ENCODE data around the gene UNC13C. TPM values are rescaled to one million over a fixed set of nuclear protein-coding genes. Genes with fewer than 3 reads are reported as not detected.

Gene UNC13C
- total RNA-seq, 1 donor from 2014 or later = not detected

DNA sequence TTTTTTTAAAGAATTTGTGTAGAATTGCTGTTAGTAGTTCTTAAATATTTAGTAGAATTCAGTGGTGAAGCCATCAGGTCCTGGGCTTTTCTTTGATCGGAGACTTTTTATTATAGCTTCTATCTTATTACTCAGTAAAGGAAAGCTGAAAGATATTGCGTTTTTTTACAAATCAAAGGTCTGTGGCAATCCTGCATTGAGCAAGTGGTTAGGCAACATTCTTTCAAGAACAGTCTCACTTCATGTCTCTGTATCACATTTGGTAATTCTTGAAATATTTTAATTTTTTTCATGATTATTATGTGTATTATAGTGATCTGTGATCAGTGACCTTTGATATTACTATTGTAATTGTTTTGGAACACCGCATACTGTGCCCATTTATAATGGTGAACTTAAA, 140.8 kb downstream of the UNC13C start:
- Histone ChIP-seq H3K27ac (no peak overlapping the region), H3K27me3 (no peaks in the 10 kb centered on the region), H3K36me3 (no peaks in the 10 kb centered on the region), H3K4me1 (no peaks in the 10 kb centered on the region), H3K9me3 (no peaks in the 10 kb centered on the region), H3K4me3 (no peak overlapping the region)
- DNase-seq (ENCODE audit: extremely low spot score in 2 of 2) = no peak
- TF ChIP-seq POLR2A (IDR thresholded peaks at IDR 0.05) = no peak
- intact Hi-C loops (cut with DNase I) = no loop called here

DNA sequence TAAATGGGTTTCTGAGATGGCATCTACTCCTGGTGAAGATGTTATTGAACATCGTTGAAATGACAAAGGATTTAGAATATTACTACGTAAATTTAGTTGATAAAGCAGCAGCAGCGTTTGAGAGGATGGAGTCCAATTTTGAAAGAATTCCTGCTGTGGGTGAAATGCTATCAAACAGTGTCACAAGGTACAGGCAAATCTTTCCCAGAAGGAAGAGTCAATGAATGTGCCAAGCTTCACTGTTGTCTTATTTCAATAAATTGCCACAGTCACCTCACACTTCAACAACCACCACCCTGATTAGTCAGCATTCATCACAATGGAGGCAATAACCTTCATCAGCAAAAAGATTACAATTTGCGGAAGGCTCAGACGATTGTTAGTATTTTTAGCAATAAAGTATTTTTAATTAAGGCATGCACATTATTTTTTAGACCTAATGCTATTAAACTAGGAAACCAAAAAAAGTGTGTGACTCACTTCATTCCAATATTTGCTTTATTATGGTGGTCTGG, 142.8 kb downstream of the UNC13C start:
- H3K9me3 ChIP-seq = no peaks in the 10 kb centered on the region
- H3K4me3 ChIP-seq = no peak overlapping the region
- TF ChIP-seq POLR2A (IDR thresholded peaks at IDR 0.05) (no peak), POLR2AphosphoS5 (IDR thresholded peaks at IDR 0.05; ENCODE audit: insufficient read depth in 1 of 2, low read depth in 1 of 2) (no peak)
- TF ChIP-seq, protein P1, sequence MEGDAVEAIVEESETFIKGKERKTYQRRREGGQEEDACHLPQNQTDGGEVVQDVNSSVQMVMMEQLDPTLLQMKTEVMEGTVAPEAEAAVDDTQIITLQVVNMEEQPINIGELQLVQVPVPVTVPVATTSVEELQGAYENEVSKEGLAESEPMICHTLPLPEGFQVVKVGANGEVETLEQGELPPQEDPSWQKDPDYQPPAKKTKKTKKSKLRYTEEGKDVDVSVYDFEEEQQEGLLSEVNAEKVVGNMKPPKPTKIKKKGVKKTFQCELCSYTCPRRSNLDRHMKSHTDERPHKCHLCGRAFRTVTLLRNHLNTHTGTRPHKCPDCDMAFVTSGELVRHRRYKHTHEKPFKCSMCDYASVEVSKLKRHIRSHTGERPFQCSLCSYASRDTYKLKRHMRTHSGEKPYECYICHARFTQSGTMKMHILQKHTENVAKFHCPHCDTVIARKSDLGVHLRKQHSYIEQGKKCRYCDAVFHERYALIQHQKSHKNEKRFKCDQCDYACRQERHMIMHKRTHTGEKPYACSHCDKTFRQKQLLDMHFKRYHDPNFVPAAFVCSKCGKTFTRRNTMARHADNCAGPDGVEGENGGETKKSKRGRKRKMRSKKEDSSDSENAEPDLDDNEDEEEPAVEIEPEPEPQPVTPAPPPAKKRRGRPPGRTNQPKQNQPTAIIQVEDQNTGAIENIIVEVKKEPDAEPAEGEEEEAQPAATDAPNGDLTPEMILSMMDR (IDR thresholded peaks at IDR 0.05) = no peak
- H3K27me3 ChIP-seq = no peaks in the 10 kb centered on the region
- no peak overlapping the region for H3K27ac ChIP-seq
- no peaks in the 10 kb centered on the region for H3K4me1 ChIP-seq
- intact Hi-C loops (cut with DNase I) = no loop called here
- DNase-seq (ENCODE audit: extremely low spot score in 2 of 2) = no peak
- no peaks in the 10 kb centered on the region for H3K36me3 ChIP-seq

DNA sequence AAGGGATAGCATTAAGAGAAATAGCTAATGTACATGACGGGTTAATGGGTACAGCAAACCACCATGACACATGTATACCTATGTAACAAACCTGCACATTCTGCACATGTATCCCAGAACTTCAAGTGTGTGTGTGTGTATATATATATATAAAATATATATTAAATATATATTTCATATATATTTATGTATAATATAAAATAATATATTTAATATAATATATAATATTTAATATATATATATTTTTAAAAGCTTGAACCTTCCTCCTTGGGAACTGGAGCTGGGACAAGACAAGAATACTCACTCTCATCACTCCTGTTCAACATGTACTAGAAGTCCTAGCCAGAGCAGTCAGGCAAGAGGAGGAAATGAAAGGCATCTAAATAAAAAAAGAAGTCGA, 149.3 kb downstream of the UNC13C start:
- TF ChIP-seq, protein P1 (IDR thresholded peaks at IDR 0.05) = no peak
- TF ChIP-seq POLR2AphosphoS5 (IDR thresholded peaks at IDR 0.05; ENCODE audit: insufficient read depth in 1 of 2, low read depth in 1 of 2) = no peak
- TF ChIP-seq POLR2A (IDR thresholded peaks at IDR 0.05) = no peak

DNA sequence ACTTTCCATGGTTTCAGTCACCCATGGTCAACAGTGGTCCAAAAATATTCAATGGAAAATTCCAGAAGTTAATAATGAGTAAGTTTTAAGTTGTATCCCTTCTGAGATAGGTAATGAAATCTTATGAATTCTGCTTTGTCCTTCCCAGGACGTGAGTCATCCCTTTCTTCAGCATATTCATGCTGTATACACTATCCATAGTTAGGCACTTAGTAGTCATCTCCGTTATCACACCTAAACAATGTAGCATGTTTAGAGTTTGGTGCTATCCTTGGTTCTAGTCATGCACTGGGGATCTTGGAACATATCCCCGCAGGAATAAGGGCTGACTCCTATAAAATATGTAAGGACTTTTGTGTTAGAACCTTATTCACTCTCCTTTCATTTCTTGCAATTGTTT, 153.2 kb downstream of the UNC13C start:
- intact Hi-C loops (cut with DNase I) = no loop called here

More for the DNA sequence above, 149.3 kb downstream of the UNC13C start:
- Histone ChIP-seq H3K4me3 (no peak overlapping the region), H3K9me3 (no peaks in the 10 kb centered on the region), H3K27me3 (no peaks in the 10 kb centered on the region), H3K36me3 (no peaks in the 10 kb centered on the region), H3K4me1 (no peaks in the 10 kb centered on the region), H3K27ac (no peak overlapping the region)
- DNase-seq (ENCODE audit: extremely low spot score in 2 of 2) = no peak
- intact Hi-C loops (cut with DNase I) = no loop called here

DNA sequence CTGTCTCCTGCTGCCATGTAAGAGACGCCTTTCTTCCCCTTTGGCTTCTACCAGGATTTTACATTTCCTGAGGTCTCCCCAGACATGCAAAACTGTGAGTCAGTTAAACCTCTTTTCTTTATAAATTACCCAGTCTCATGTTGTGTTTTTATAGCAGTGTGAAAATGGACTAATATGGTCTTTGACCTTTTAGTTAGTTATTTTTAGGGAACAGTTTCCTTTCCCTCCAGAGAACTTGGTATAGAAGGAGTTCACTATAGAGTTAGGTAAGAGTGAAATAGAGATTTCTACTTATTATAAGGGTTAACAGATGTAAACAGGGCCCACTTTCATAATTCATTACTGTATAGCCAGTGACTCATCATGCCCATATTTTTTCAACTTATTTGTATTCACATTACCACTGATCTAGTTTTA, 170.9 kb downstream of the UNC13C start:
- intact Hi-C loops (cut with DNase I) = no loop called here
- Histone ChIP-seq H3K4me1 (no peaks in the 10 kb centered on the region), H3K4me3 (no peak overlapping the region), H3K36me3 (no peaks in the 10 kb centered on the region), H3K27me3 (no peaks in the 10 kb centered on the region), H3K27ac (no peak overlapping the region), H3K9me3 (no peaks in the 10 kb centered on the region)
- TF ChIP-seq, protein P1 (IDR thresholded peaks at IDR 0.05) = no peak
- no peak for TF ChIP-seq POLR2AphosphoS5 (IDR thresholded peaks at IDR 0.05; ENCODE audit: insufficient read depth in 1 of 2, low read depth in 1 of 2)
- TF ChIP-seq POLR2A (IDR thresholded peaks at IDR 0.05) = no peak
- DNase-seq (ENCODE audit: extremely low spot score in 2 of 2) = no peak

More for the DNA sequence above, 153.2 kb downstream of the UNC13C start:
- Histone ChIP-seq H3K4me1 (no peaks in the 10 kb centered on the region), H3K27me3 (no peaks in the 10 kb centered on the region), H3K9me3 (no peaks in the 10 kb centered on the region), H3K27ac (no peak overlapping the region), H3K36me3 (no peaks in the 10 kb centered on the region), H3K4me3 (no peak overlapping the region)
- no peak for DNase-seq (ENCODE audit: extremely low spot score in 2 of 2)
- no peak for TF ChIP-seq POLR2A (IDR thresholded peaks at IDR 0.05)
- TF ChIP-seq POLR2AphosphoS5 (IDR thresholded peaks at IDR 0.05; ENCODE audit: insufficient read depth in 1 of 2, low read depth in 1 of 2) = no peak
- TF ChIP-seq, protein P1 (IDR thresholded peaks at IDR 0.05) = no peak

Data from vagina (tissue), 2 donors.